H9 (cell line): ENCODE results near the gene HEXD. TPM values are rescaled to one million over a fixed set of nuclear protein-coding genes. Genes with fewer than 3 reads are reported as not detected.

ENCODE experiments used
- DNase-seq: peaks from one replicate; pipeline ENCODE4 v3.0.0-alpha.2; 2017
- H2AFZ ChIP-seq: one replicate; pipeline ENCODE4 v1.6.1; 2013; ENCODE audit warnings: mild to moderate bottlenecking, low read length, control low read depth, moderate library complexity
- H2AK5ac ChIP-seq: 2 replicates; pipeline ENCODE4 v1.6.1; 2013; ENCODE audit warnings: low read length, control low read depth, mixed read lengths; ENCODE audit not compliant: insufficient read length
- H2BK120ac ChIP-seq: one replicate; pipeline ENCODE4 v1.6.1; 2013; ENCODE audit warnings: low read depth, mild to moderate bottlenecking, low read length, control low read depth, inconsistent platforms; ENCODE audit not compliant: poor library complexity, severe bottlenecking
- H2BK12ac ChIP-seq: 2 replicates; pipeline ENCODE4 v1.6.1; 2013; ENCODE audit warnings: low read length, control low read depth, mixed read lengths, low read depth; ENCODE audit not compliant: insufficient read length
- H2BK15ac ChIP-seq: 2 replicates; pipeline ENCODE4 v1.6.1; 2013; ENCODE audit warnings: low read depth, low read length, control low read depth
- H2BK20ac ChIP-seq: one replicate; pipeline ENCODE4 v1.6.1; 2013; ENCODE audit warnings: low read depth, mild to moderate bottlenecking, low read length, control low read depth, inconsistent platforms; ENCODE audit not compliant: poor library complexity, severe bottlenecking
- H2BK5ac ChIP-seq: 2 replicates; pipeline ENCODE4 v1.6.1; 2013; ENCODE audit warnings: low read length, control low read depth, mixed read lengths; ENCODE audit not compliant: insufficient read length
- H3K14ac ChIP-seq: 2 replicates; pipeline ENCODE4 v1.6.1; 2013; ENCODE audit warnings: low read length, control low read depth; ENCODE audit not compliant: insufficient read depth
- H3K18ac ChIP-seq: 2 replicates; pipeline ENCODE4 v1.6.1; 2013; ENCODE audit warnings: low read depth, mild to moderate bottlenecking, mixed read lengths, low read length, control low read depth; ENCODE audit not compliant: insufficient read length
- H3K23ac ChIP-seq: 2 replicates; pipeline ENCODE4 v1.6.1; 2013; ENCODE audit warnings: low read length, control low read depth, mixed read lengths, low read depth; ENCODE audit not compliant: insufficient read length
- H3K23me2 ChIP-seq: 2 replicates; pipeline ENCODE4 v1.6.1; 2013; ENCODE audit warnings: low read depth, mild to moderate bottlenecking, mixed read lengths, low read length, control low read depth; ENCODE audit not compliant: insufficient read length, poor library complexity, severe bottlenecking
- H3K27ac ChIP-seq: 2 replicates; pipeline ENCODE4 v1.5.1; 2013; ENCODE audit warnings: low read length, control low read depth, mixed read lengths, low read depth; ENCODE audit not compliant: insufficient read length
- H3K27me3 ChIP-seq: 2 replicates; pipeline ENCODE4 v1.6.1; 2013; ENCODE audit warnings: low read length, control low read depth, inconsistent platforms; ENCODE audit not compliant: insufficient read depth
- H3K4ac ChIP-seq: 2 replicates; pipeline ENCODE4 v1.6.1; 2013; ENCODE audit warnings: low read depth, mild to moderate bottlenecking, control low read depth, inconsistent platforms, low read length, moderate library complexity
- H3K4me1 ChIP-seq: 2 replicates; pipeline ENCODE4 v1.6.1; 2013; ENCODE audit warnings: low read length, control low read depth, inconsistent platforms; ENCODE audit not compliant: insufficient read depth
- H3K4me2 ChIP-seq: 2 replicates; pipeline ENCODE4 v1.6.1; 2013; ENCODE audit warnings: low read length, control low read depth, mixed read lengths; ENCODE audit not compliant: insufficient read length, insufficient read depth
- H3K56ac ChIP-seq: 2 replicates; pipeline ENCODE4 v1.6.1; 2013; ENCODE audit warnings: low read depth, mild to moderate bottlenecking, mixed read lengths, low read length, control low read depth; ENCODE audit not compliant: insufficient read length
- H3K79me1 ChIP-seq: 2 replicates; pipeline ENCODE4 v1.6.1; 2013; ENCODE audit warnings: low read depth, mild to moderate bottlenecking, moderate library complexity, low read length, control low read depth, inconsistent platforms; ENCODE audit not compliant: insufficient read depth, poor library complexity, severe bottlenecking
- H3K79me2 ChIP-seq: 2 replicates; pipeline ENCODE4 v1.6.1; 2013; ENCODE audit warnings: low read length, control low read depth, inconsistent platforms; ENCODE audit not compliant: insufficient read depth
- H3K9ac ChIP-seq: 2 replicates; pipeline ENCODE4 v1.6.1; 2013; ENCODE audit warnings: low read length, control low read depth, mixed read lengths; ENCODE audit not compliant: insufficient read length; ENCODE audit errors: extremely low read depth
- H3K9me3 ChIP-seq: one replicate; pipeline ENCODE4 v1.6.1; 2013; ENCODE audit warnings: low read depth, low read length, inconsistent platforms; ENCODE audit not compliant: control insufficient read depth
- H3T11ph ChIP-seq: one replicate; pipeline ENCODE4 v1.6.1; 2013; ENCODE audit warnings: mild to moderate bottlenecking, low read length, control low read depth, inconsistent platforms
- H4K20me1 ChIP-seq: one replicate; pipeline ENCODE4 v1.6.1; 2013; ENCODE audit not compliant: control insufficient read depth, insufficient read length, insufficient read depth
- H4K5ac ChIP-seq: 2 replicates; pipeline ENCODE4 v1.6.1; 2013; ENCODE audit warnings: low read depth, mild to moderate bottlenecking, mixed read lengths, low read length, control low read depth; ENCODE audit not compliant: insufficient read length
- H4K8ac ChIP-seq: replicated peaks from 2 replicates; pipeline ENCODE4 v1.6.1; 2013; ENCODE audit warnings: low read length, control low read depth, mixed read lengths, low read depth; ENCODE audit not compliant: insufficient read length
- H4K91ac ChIP-seq: 2 replicates; pipeline ENCODE4 v1.6.1; 2013; ENCODE audit warnings: low read depth, mild to moderate bottlenecking, moderate library complexity, mixed read lengths, low read length, control low read depth; ENCODE audit not compliant: insufficient read length
- H3K27ac Mint-ChIP-seq, 3 experiments: 2 replicates in 2 of 3; 3 replicates in 1 of 3; pipeline ENCODE4 v1.8.0; 2020 to 2021; ENCODE audit warnings: mixed read lengths in 3 of 3, mild to moderate bottlenecking in 1 of 3, moderate library complexity in 1 of 3
- H3K27me3 Mint-ChIP-seq: 2 replicates; pipeline ENCODE4 v1.8.0; 2021; ENCODE audit warnings: low read depth, mild to moderate bottlenecking, moderate library complexity, mixed read lengths
- H3K36me3 Mint-ChIP-seq, 3 experiments: 2 replicates in 2 of 3; 3 replicates in 1 of 3; pipeline ENCODE4 v1.8.0; 2020 to 2021; ENCODE audit warnings: low read depth in 3 of 3, mixed read lengths in 3 of 3; ENCODE audit not compliant: insufficient read depth in 1 of 3
- H3K4me1 Mint-ChIP-seq, 2 experiments: 2 replicates each; pipeline ENCODE4 v1.8.0; 2020; ENCODE audit warnings: mixed read lengths in 2 of 2
- H3K4me3 Mint-ChIP-seq, 2 experiments: 2 replicates in 1 of 2; 3 replicates in 1 of 2; pipeline ENCODE4 v1.8.0; 2020 to 2021; ENCODE audit warnings: mild to moderate bottlenecking in 2 of 2, mixed read lengths in 2 of 2, moderate library complexity in 1 of 2
- H3K9me3 Mint-ChIP-seq, 2 experiments: 2 replicates in 1 of 2; 3 replicates in 1 of 2; pipeline ENCODE4 v1.8.0; 2020; ENCODE audit warnings: mild to moderate bottlenecking in 2 of 2, mixed read lengths in 2 of 2, moderate library complexity in 1 of 2
- WGBS: extraction: QIAGEN DNeasy Blood & Tissue Kit; methylation state at CpG from one replicate; pipeline ENCODE4 v1.1.7; 2013; ENCODE audit warnings: missing lambda C conversion rate, low lambda C conversion rate, mixed read lengths; ENCODE audit not compliant: insufficient read length; ENCODE audit errors: extremely low coverage; 5-methylcytosine and 5-hydroxymethylcytosine counted together
- total RNA-seq: library from RNA; stranded (reverse); gene quantifications from 2 replicates; pipeline ENCODE4 v1.2.1, GENCODE V29; 2021
- TF ChIP-seq, protein P1 (sequence below): fragments of 200-600 bp; sonication (generic); conservative IDR thresholded peaks from 3 replicates; pipeline ENCODE4 v1.8.0; 2021; ENCODE audit warnings: antibody characterized with exemption, mild to moderate bottlenecking

Gene HEXD
- total RNA-seq, 1 experiment from 2014 or later: 23.2 TPM

DNA sequence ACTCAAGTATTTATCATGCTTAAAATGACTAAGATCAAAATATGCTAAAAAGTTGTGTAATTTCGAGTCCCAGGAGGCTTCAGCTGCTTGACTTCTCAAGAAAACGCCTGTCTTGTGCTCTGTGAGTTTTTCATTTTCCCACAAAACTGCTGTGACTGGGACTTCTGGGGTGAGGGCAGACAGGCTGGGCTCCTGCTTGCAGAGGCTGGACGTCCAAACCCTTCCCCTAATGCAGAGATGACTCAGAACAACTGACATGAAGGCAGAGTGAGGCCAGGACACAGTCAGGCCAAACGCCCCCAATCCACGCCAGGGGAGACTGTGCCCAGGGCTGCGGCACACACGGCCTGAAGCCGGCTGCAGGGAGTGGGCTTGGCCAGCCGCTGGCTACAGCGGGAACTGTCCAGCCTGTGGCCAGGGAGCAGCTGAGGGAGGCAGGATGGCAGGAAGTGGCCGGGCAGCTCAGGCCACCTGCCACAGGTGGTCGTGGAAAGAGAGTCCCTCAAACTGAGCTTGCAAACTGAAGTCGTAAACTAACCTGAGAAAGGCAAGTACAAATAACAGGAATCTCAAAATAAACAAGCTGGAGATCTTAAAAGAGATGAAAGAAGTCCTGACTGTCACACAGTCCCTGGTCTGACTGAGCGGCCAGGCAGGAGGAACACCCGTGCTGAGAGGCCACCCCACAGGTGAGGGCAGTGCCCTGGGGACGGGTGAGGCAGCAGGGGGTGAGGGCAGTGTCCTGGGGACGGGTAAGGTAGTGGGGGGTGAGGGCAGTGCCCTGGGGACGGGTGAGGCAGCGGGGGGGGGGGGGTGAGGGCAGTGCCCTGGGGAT lies 21.3 kb upstream of the HEXD start:
- Histone ChIP-seq H3K79me1 (no peaks in the 10 kb centered on the region), H3T11ph (no peak overlapping the region), H2AK5ac (no peak overlapping the region), H3K27ac (no peak overlapping the region), H2BK20ac (no peak overlapping the region), H3K4me2 (no peak overlapping the region), H3K9ac (no peak overlapping the region), H3K27me3 (no peaks in the 10 kb centered on the region), H2BK5ac (no peak overlapping the region), H2BK120ac (no peak overlapping the region), H3K4me1 (no peaks in the 10 kb centered on the region), H3K18ac (no peak overlapping the region), H3K23me2 (no peaks in the 10 kb centered on the region), H3K79me2 (no peaks in the 10 kb centered on the region), H3K23ac (no peak overlapping the region), H2AFZ (no peak overlapping the region), H3K56ac (no peak overlapping the region), H4K5ac (no peak overlapping the region), H4K8ac (no peak overlapping the region), H3K9me3 (no peaks in the 10 kb centered on the region), H2BK15ac (no peak overlapping the region), H4K20me1 (no peaks in the 10 kb centered on the region), H2BK12ac (no peak overlapping the region), H4K91ac (no peak overlapping the region), H3K4ac (no peak overlapping the region), H3K14ac (no peak overlapping the region; the same call in 1 of the 2 replicates)
- Mint-ChIP-seq H3K27me3 (no peaks in the 10 kb centered on the region), H3K9me3 (no peaks in the 10 kb centered on the region), H3K4me3 (no peak overlapping the region), H3K36me3 (peaks cover 2 to 19% (median 13%) of the 10 kb centered on the region in 3 experiments; a peak in 6 of 7 replicates), H3K27ac (no peak overlapping the region), H3K4me1 (no peaks in the 10 kb centered on the region; a peak in 1 of 4 replicates)
- no CpG with 5 or more reads among the region's 19 CpGs for WGBS
- TF ChIP-seq, protein P1, sequence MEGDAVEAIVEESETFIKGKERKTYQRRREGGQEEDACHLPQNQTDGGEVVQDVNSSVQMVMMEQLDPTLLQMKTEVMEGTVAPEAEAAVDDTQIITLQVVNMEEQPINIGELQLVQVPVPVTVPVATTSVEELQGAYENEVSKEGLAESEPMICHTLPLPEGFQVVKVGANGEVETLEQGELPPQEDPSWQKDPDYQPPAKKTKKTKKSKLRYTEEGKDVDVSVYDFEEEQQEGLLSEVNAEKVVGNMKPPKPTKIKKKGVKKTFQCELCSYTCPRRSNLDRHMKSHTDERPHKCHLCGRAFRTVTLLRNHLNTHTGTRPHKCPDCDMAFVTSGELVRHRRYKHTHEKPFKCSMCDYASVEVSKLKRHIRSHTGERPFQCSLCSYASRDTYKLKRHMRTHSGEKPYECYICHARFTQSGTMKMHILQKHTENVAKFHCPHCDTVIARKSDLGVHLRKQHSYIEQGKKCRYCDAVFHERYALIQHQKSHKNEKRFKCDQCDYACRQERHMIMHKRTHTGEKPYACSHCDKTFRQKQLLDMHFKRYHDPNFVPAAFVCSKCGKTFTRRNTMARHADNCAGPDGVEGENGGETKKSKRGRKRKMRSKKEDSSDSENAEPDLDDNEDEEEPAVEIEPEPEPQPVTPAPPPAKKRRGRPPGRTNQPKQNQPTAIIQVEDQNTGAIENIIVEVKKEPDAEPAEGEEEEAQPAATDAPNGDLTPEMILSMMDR: no peak
- DNase-seq: no peak
